DOHH2 (cell line): ENCODE measurements around the gene LRP2.

Experiments
- H3F3A ChIP-seq: fragments of 200-600 bp; sonication (generic), shearing (Covaris generic); 2 replicates; pipeline ENCODE4 v1.6.0; 2016; ENCODE audit warnings: antibody characterized with exemption, mild to moderate bottlenecking; ENCODE audit not compliant: control insufficient read depth, insufficient read depth
- H3K27ac ChIP-seq: fragments of 200-600 bp; sonication (generic); 2 replicates; pipeline ENCODE4 v1.5.1; 2014; ENCODE audit warnings: low read depth, mild to moderate bottlenecking, low read length, moderate library complexity
- H3K27me3 ChIP-seq: fragments of 200-600 bp; sonication (generic); 2 replicates; pipeline ENCODE4 v1.6.1; 2014; ENCODE audit warnings: mild to moderate bottlenecking, low read length, mixed read lengths; ENCODE audit not compliant: control insufficient read depth
- H3K36me3 ChIP-seq: fragments of 200-600 bp; sonication (generic); 2 replicates; pipeline ENCODE4 v1.6.1; 2014; ENCODE audit warnings: mild to moderate bottlenecking, low read length, moderate library complexity, mixed read lengths; ENCODE audit not compliant: control insufficient read depth
- H3K4me1 ChIP-seq: fragments of 200-600 bp; sonication (generic); 2 replicates; pipeline ENCODE4 v1.6.1; 2014; ENCODE audit warnings: mild to moderate bottlenecking, low read length, mixed read lengths; ENCODE audit not compliant: control insufficient read depth
- H3K4me2 ChIP-seq: fragments of 200-600 bp; sonication (generic); 2 replicates; pipeline ENCODE4 v1.6.0; 2014; ENCODE audit warnings: mild to moderate bottlenecking, low read length, moderate library complexity
- H3K4me3 ChIP-seq: fragments of 200-600 bp; sonication (generic); 2 replicates; pipeline ENCODE4 v1.5.1; 2014; ENCODE audit warnings: mild to moderate bottlenecking, low read length, mixed read lengths
- H3K79me2 ChIP-seq: fragments of 200-600 bp; sonication (generic); 2 replicates; pipeline ENCODE4 v1.6.1; 2014; ENCODE audit warnings: mild to moderate bottlenecking, low read length, mixed read lengths; ENCODE audit not compliant: control insufficient read depth
- H3K9me2 ChIP-seq: fragments of 200-600 bp; sonication (generic); replicated peaks from 2 replicates; pipeline ENCODE4 v1.6.1; 2014; ENCODE audit warnings: mild to moderate bottlenecking, low read length, mixed read lengths; ENCODE audit not compliant: control insufficient read depth
- H3K9me3 ChIP-seq: fragments of 200-600 bp; sonication (generic); 2 replicates; pipeline ENCODE4 v1.6.1; 2014; ENCODE audit warnings: antibody characterized with exemption, low read length, mixed read lengths; ENCODE audit not compliant: control insufficient read depth, insufficient read depth
- H4K20me1 ChIP-seq: fragments of 200-600 bp; sonication (generic); 2 replicates; pipeline ENCODE4 v1.6.0; 2014; ENCODE audit warnings: low read depth, mild to moderate bottlenecking, antibody characterized with exemption, low read length, moderate library complexity; ENCODE audit not compliant: control insufficient read depth, insufficient read depth
- EZH2phosphoT487 ChIP-seq: fragments of 200-600 bp; sonication (generic); IDR thresholded peaks from 2 replicates; pipeline ENCODE4 v1.6.1; 2017; ENCODE audit warnings: borderline replicate concordance, mild to moderate bottlenecking, antibody characterized with exemption, low read length, moderate library complexity, mixed read lengths
- TF ChIP-seq, protein P1 (sequence below): fragments of 200-600 bp; sonication (generic); IDR thresholded peaks from one replicate; pipeline ENCODE4 v1.5.1; 2014; ENCODE audit warnings: antibody characterized with exemption, mild to moderate bottlenecking, low read depth, low read length; ENCODE audit not compliant: poor library complexity, severe bottlenecking

Gene LRP2

DNA sequence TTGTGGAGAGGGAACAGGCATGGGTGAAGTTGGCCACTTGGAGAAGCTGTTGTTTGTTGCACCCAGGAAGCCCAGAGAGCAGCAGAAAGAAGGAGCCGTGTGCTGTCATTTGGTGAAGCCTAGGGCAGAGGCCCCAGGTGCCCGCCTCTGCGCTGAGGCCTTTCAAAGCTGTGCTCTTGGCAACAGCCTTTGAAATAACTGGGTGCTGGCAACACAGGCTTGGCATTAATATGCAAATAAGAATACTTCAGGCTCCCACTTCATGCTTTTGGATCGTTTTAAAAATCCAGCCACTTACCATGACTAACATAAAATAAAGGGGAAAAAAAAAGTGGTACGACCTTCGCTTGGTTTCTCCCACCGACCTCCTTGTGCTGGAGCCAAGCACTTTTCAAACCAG lies 251.9 kb downstream of the LRP2 start:
- no peaks in the 10 kb centered on the region for H3K79me2 ChIP-seq
- H3K4me2 ChIP-seq = no peak overlapping the region
- no peaks in the 10 kb centered on the region for H3K9me2 ChIP-seq
- H3K4me1 ChIP-seq = peaks cover 37% of the 10 kb centered on the region
- no peak overlapping the region for H3K4me3 ChIP-seq
- 0 out of 2 replicates have a peak, but pooled peaks cover 3% of the 10 kb centered on the region for H4K20me1 ChIP-seq
- H3K9me3 ChIP-seq = no peaks in the 10 kb centered on the region
- TF ChIP-seq, protein P1, sequence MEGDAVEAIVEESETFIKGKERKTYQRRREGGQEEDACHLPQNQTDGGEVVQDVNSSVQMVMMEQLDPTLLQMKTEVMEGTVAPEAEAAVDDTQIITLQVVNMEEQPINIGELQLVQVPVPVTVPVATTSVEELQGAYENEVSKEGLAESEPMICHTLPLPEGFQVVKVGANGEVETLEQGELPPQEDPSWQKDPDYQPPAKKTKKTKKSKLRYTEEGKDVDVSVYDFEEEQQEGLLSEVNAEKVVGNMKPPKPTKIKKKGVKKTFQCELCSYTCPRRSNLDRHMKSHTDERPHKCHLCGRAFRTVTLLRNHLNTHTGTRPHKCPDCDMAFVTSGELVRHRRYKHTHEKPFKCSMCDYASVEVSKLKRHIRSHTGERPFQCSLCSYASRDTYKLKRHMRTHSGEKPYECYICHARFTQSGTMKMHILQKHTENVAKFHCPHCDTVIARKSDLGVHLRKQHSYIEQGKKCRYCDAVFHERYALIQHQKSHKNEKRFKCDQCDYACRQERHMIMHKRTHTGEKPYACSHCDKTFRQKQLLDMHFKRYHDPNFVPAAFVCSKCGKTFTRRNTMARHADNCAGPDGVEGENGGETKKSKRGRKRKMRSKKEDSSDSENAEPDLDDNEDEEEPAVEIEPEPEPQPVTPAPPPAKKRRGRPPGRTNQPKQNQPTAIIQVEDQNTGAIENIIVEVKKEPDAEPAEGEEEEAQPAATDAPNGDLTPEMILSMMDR = no peak
- TF ChIP-seq EZH2phosphoT487 = no peak
- H3F3A ChIP-seq = no peaks in the 10 kb centered on the region
- no peak overlapping the region for H3K27ac ChIP-seq
- H3K27me3 ChIP-seq = peaks cover 9% of the 10 kb centered on the region
- H3K36me3 ChIP-seq = no peaks in the 10 kb centered on the region

DNA sequence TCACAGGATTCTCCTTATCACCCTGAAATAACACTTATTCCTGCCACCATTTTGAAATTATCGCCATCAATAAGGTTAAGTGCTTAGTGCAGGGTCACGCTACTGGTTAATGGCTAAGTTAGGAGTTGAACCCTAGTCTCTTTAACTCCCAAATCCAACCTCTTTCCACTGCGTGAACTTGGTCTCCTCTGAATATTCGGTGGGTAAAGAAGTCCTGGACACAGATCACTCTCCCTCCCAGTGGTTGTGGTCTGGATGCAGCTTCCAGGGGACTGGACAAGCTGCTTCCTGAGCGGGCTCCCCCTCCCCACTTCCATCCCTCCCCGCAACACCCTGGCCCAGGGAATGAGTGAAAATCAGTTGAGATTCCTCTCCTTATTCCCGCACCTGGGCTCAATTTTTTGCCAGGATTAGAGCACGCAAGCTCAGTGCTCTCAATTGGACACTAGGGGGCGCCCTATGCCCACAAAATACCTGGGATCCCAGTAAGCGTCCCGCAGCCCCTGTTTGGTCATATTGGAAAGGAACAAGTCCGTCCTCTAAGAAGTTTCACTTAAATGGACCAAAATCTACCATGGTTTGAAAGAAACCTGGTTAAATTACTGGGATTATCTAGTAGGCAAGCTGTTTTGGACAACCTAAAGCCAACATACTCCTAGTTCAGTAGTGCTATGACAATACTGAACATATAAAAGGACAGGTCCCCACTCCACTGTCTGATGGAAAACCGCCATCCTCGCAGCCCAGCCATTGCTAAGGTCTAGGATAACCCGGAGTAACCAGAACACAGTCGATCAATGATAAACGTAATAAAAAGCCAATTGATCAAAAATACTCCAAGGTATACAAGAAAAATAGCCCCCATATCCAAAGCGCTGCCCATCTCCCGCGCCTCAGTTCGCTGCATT lies 252.6 kb downstream of the LRP2 start:
- peaks cover 39% of the 10 kb centered on the region for H3K4me1 ChIP-seq
- H3K9me3 ChIP-seq = no peaks in the 10 kb centered on the region
- H3K9me2 ChIP-seq = no peaks in the 10 kb centered on the region
- no peak for TF ChIP-seq EZH2phosphoT487
- TF ChIP-seq, protein P1 = peak; percentile 97
- H4K20me1 ChIP-seq = 0 out of 2 replicates have a peak, but pooled peaks cover 3% of the 10 kb centered on the region
- H3F3A ChIP-seq = no peaks in the 10 kb centered on the region
- H3K79me2 ChIP-seq = no peaks in the 10 kb centered on the region
- no peak overlapping the region for H3K4me3 ChIP-seq
- no peak overlapping the region for H3K27ac ChIP-seq
- H3K27me3 ChIP-seq = peaks cover 9% of the 10 kb centered on the region
- H3K36me3 ChIP-seq = no peaks in the 10 kb centered on the region
- H3K4me2 ChIP-seq = no peak overlapping the region

DNA sequence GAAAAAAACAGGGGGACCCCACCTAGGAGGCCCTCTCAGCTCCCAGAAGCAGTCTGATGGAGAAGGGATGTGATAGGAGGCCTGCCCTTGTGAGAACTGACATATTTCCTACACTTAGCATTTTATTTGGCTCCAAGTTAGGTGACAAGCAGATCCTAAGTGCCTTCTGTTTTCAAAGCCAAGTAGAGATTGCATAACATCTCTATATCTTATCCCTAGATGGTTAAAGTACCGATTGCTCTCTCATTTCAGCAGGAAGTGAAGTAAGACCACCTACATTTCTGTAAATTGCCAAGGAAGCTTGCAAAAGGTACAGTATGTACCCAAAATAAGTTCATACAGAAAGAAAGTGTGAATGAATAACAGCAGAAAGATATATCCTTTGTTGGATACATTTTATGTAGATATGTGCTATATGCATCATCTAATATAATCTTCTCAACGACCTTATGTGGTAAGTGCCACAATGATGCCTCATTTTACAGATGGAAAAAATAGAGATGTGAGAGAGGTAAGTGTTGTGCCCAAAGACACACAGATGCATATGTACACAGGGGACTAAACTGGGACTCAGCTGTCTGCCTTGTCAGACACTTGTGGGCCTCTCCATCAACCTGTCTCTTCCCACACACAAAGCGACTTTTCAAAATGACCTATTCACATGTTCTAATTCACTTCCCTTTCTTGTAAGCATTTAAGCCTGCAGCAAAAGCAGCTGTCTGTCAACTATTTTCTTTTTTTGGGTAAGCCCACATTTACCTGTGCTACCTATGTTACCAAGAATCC lies 254.0 kb downstream of the LRP2 start:
- no peaks in the 10 kb centered on the region for H3K36me3 ChIP-seq
- no peaks in the 10 kb centered on the region for H3K79me2 ChIP-seq
- H3K27ac ChIP-seq = no peak overlapping the region
- no peaks in the 10 kb centered on the region for H3K9me3 ChIP-seq
- peak overlapping the region; percentile 23; the same call in 1 of the 2 replicates for H3K4me3 ChIP-seq
- H3K4me2 ChIP-seq = peak overlapping the region; percentile 49
- H3F3A ChIP-seq = no peaks in the 10 kb centered on the region
- peaks cover 6% of the 10 kb centered on the region for H3K27me3 ChIP-seq
- H3K9me2 ChIP-seq = no peaks in the 10 kb centered on the region
- H3K4me1 ChIP-seq = peaks cover 39% of the 10 kb centered on the region
- TF ChIP-seq, protein P1 = no peak
- TF ChIP-seq EZH2phosphoT487 = no peak
- H4K20me1 ChIP-seq = 0 out of 2 replicates have a peak, but pooled peaks cover 3% of the 10 kb centered on the region
